Spleen (tissue), 11 donors: ENCODE measurements around the gene RAB22A. TPM values are rescaled to one million over a fixed set of nuclear protein-coding genes. Genes with fewer than 3 reads are reported as not detected.
"Not testable (repeated sequence)": the region's sequence is repeated elsewhere in the genome, so short reads cannot be mapped to it uniquely, and the experiment has no call there.

Experiments
- DNase-seq: peaks from one replicate; pipeline ENCODE4 v3.0.0-alpha.2; 2020
- H3K27ac ChIP-seq, 8 donors: fragments of 200-600 bp; sonication (generic) in 7 of 8; 1 replicate in 4 of 8; 2 replicates in 4 of 8; pipeline versions ENCODE4 v1.5.0 to v1.8.0; 2016 to 2021; ENCODE audit warnings: inconsistent platforms in 4 of 8, mild to moderate bottlenecking in 4 of 8, moderate library complexity in 1 of 8
- H3K27me3 ChIP-seq, 7 donors: fragments of 200-600 bp; sonication (generic) in 6 of 7; replicated peaks in 1 of 7; 1 replicate in 4 of 7; 2 replicates in 3 of 7; pipeline versions ENCODE4 v1.5.0 to v1.8.0; 2016 to 2021; ENCODE audit warnings: inconsistent platforms in 3 of 7, mild to moderate bottlenecking in 1 of 7
- H3K36me3 ChIP-seq, 6 donors: fragments of 200-600 bp; sonication (generic) in 5 of 6; 1 replicate in 4 of 6; 2 replicates in 2 of 6; pipeline versions ENCODE4 v1.5.0 to v1.8.0; 2016 to 2021; ENCODE audit warnings: inconsistent platforms in 2 of 6
- H3K4me1 ChIP-seq, 6 donors: fragments of 200-600 bp; sonication (generic) in 5 of 6; 1 replicate in 3 of 6; 2 replicates in 3 of 6; pipeline versions ENCODE4 v1.5.0 to v1.8.0; 2016 to 2021; ENCODE audit warnings: inconsistent platforms in 3 of 6
- H3K4me3 ChIP-seq, 8 donors: fragments of 200-600 bp; sonication (generic) in 7 of 8; 1 replicate in 4 of 8; 2 replicates in 4 of 8; pipeline versions ENCODE4 v1.5.0 to v1.8.0; 2016 to 2021; ENCODE audit warnings: inconsistent platforms in 4 of 8, mild to moderate bottlenecking in 4 of 8, moderate library complexity in 2 of 8
- H3K9me3 ChIP-seq, 8 donors: fragments of 200-600 bp; sonication (generic) in 7 of 8; 1 replicate in 4 of 8; 2 replicates in 4 of 8; pipeline versions ENCODE4 v1.5.0 to v1.8.0; 2016 to 2021; ENCODE audit warnings: inconsistent platforms in 4 of 8
- POLR2A ChIP-seq, 3 donors: fragments of 450-650 bp; IDR thresholded peaks; one replicate each; pipeline ENCODE4 v1.5.1; 2017; ENCODE audit warnings: antibody characterized with exemption in 3 of 3, mild to moderate bottlenecking in 1 of 3
- POLR2AphosphoS5 ChIP-seq, 3 donors: sonication (generic); formaldehyde crosslinking; IDR thresholded peaks; one replicate each; pipeline ENCODE4 v1.5.1; 2017; ENCODE audit warnings: antibody characterized with exemption in 3 of 3
- WGBS, 5 donors: extraction: QIAGEN DNeasy Blood & Tissue Kit in 3 of 5; methylation state at CpG; one replicate each; pipeline versions ENCODE4 v1.1.5 to v1.1.7; 2013 to 2018; 5-methylcytosine and 5-hydroxymethylcytosine counted together
- intact Hi-C: fragments of 100-400 bp; cut with DNase I; formaldehyde crosslinking; loops from one replicate; pipeline ENCODE4 v1.15.0; 2023; ENCODE audit warnings: low total_unique reads
- polyA plus RNA-seq, 3 donors: library from polyadenylated mRNA; stranded (reverse); fragments of 200-250 nt; gene quantifications; one replicate each; pipeline ENCODE4 v1.2.1, GENCODE V29; 2013
- total RNA-seq, 7 donors: library from RNA; depleted of rRNA in 3 of 7; stranded (reverse); fragments of >200 nt in 3 of 7; fragmentation: NEBNext Ultra II Directional in 4 of 7; extraction: Animal tissue kit (Norgen Biotek cat#: 25700) in 4 of 7; gene quantifications; one replicate each; pipeline versions ENCODE4 v1.1.0 to v1.2.1, GENCODE V29; 2016 to 2021
- TF ChIP-seq, protein P1 (sequence below), 11 experiments: fragments of 200-600 bp in 7 of 11; fragments of 450-650 bp in 4 of 11; sonication (generic) in 4 of 11; IDR thresholded peaks in 8 of 11; conservative IDR thresholded peaks in 3 of 11; 1 replicate in 7 of 11; 2 replicates in 4 of 11; pipeline versions ENCODE4 v1.4.0 to v1.8.0; 2016 to 2021; ENCODE audit warnings: antibody characterized with exemption in 11 of 11, inconsistent platforms in 4 of 11, mild to moderate bottlenecking in 1 of 11
- donor health status: healthy with polysubstance abuse.
- donor health status: DM: no; HTN: no; CAD: no; lungs with moderate emphysema.
- donor health status: DM: no; HTN: no; CAD: no.
- donor health status: Bipolar disorder and iron deficiency.
- donor health status: healthy.
- donor health status: DM: no; HTN: no; CAD: no.
- donor health status: DM: yes; HTN: yes; CAD: no.

RAB22A gene
- total and polyA plus RNA-seq, 10 donors, result 4.2 to 22.6 (median 17.5) TPM

- 89 to 97% (median 95%) methylated on average over 3 of the region's 3 CpGs for WGBS, 5 donors
- intact Hi-C loops, result no loop called here
- no peak for TF ChIP-seq POLR2A (IDR thresholded peaks at IDR 0.05)
- TF ChIP-seq POLR2AphosphoS5 (IDR thresholded peaks at IDR 0.05), result no peak
- TF ChIP-seq, protein P1, sequence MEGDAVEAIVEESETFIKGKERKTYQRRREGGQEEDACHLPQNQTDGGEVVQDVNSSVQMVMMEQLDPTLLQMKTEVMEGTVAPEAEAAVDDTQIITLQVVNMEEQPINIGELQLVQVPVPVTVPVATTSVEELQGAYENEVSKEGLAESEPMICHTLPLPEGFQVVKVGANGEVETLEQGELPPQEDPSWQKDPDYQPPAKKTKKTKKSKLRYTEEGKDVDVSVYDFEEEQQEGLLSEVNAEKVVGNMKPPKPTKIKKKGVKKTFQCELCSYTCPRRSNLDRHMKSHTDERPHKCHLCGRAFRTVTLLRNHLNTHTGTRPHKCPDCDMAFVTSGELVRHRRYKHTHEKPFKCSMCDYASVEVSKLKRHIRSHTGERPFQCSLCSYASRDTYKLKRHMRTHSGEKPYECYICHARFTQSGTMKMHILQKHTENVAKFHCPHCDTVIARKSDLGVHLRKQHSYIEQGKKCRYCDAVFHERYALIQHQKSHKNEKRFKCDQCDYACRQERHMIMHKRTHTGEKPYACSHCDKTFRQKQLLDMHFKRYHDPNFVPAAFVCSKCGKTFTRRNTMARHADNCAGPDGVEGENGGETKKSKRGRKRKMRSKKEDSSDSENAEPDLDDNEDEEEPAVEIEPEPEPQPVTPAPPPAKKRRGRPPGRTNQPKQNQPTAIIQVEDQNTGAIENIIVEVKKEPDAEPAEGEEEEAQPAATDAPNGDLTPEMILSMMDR (IDR thresholded peaks at IDR 0.05 in 8 of 11, conservative IDR thresholded peaks at IDR 0.05 in 3 of 11), result no peak
- Histone ChIP-seq H3K27me3 (no peaks in the 10 kb centered on the region), H3K27ac (no peak overlapping the region), H3K9me3 (no peaks in the 10 kb centered on the region), H3K36me3 (peaks cover 0 to 61% (median 8%) of the 10 kb centered on the region in 6 donors), H3K4me3 (no peak overlapping the region), H3K4me1 (no peaks in the 10 kb centered on the region)
- no peak for DNase-seq
These were observed 57.4 kb downstream of the RAB22A start for GRCh38 chr20:58366866-58367265.

- TF ChIP-seq, protein P1 (IDR thresholded peaks at IDR 0.05 in 8 of 11, conservative IDR thresholded peaks at IDR 0.05 in 3 of 11), result no peak
- no peak for TF ChIP-seq POLR2AphosphoS5 (IDR thresholded peaks at IDR 0.05)
- TF ChIP-seq POLR2A (IDR thresholded peaks at IDR 0.05), result no peak
- Histone ChIP-seq H3K9me3 (no peaks in the 10 kb centered on the region), H3K4me1 (peaks cover 0 to 3% (median 0%) of the 10 kb centered on the region in 6 donors), H3K27ac (no peak overlapping the region), H3K27me3 (no peaks in the 10 kb centered on the region), H3K4me3 (no peak overlapping the region), H3K36me3 (peaks cover 0 to 3% (median 0%) of the 10 kb centered on the region in 6 donors)
- intact Hi-C loops, result no loop called here
- no peak for DNase-seq
- 76 to 82% (median 81%) methylated on average over 9 of the region's 9 CpGs for WGBS, 5 donors
These were observed 63.3 kb downstream of the RAB22A start for GRCh38 chr20:58372806-58373205.

DNA sequence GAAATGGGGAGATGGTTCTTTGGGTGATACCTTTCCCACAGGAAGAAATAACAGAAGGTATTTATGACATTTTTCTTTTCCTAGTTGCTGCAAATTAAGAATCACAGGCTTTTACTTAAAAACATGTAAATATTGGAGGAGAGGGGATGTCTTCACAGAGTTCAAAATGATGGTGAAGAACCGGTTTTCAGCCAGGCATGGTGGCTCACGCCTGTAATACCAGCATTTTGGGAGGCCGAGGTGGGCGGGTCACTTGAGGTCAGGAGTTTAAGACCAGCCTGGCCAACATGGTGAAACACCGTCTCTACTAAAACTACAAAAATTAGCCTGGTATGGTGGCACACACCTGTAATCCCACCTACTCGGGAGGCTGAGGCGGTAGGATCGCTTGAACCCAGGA lies 63.8 kb downstream of the RAB22A start:
- H3K36me3 ChIP-seq, H3K4me3 ChIP-seq, DNase-seq, H3K9me3 ChIP-seq, H3K4me1 ChIP-seq, intact Hi-C loops, H3K27me3 ChIP-seq, H3K27ac ChIP-seq: not testable (repeated sequence)
- WGBS, 5 donors, result 88 to 95% (median 93%) methylated on average over 8 of the region's 8 CpGs

GRCh38 chr20:58374027-58374850 lies 64.7 kb downstream of the RAB22A start:
- 66 to 79% (median 71%) methylated on average over 19 of the region's 19 CpGs for WGBS, 5 donors
- Histone ChIP-seq H3K27me3 (no peaks in the 10 kb centered on the region), H3K4me1 (peaks cover 0 to 3% (median 0%) of the 10 kb centered on the region in 6 donors), H3K36me3 (no peaks in the 10 kb centered on the region), H3K4me3 (no peak overlapping the region), H3K27ac (no peak overlapping the region), H3K9me3 (no peaks in the 10 kb centered on the region)
- TF ChIP-seq, protein P1 (IDR thresholded peaks at IDR 0.05 in 8 of 11, conservative IDR thresholded peaks at IDR 0.05 in 3 of 11), result no peak
- no peak for TF ChIP-seq POLR2AphosphoS5 (IDR thresholded peaks at IDR 0.05)
- no peak for TF ChIP-seq POLR2A (IDR thresholded peaks at IDR 0.05)
- DNase-seq, result no peak
- intact Hi-C loops, result no loop called here
